ENCODE measurements around the gene ZNF317.

The ZNF317 gene

DNA sequence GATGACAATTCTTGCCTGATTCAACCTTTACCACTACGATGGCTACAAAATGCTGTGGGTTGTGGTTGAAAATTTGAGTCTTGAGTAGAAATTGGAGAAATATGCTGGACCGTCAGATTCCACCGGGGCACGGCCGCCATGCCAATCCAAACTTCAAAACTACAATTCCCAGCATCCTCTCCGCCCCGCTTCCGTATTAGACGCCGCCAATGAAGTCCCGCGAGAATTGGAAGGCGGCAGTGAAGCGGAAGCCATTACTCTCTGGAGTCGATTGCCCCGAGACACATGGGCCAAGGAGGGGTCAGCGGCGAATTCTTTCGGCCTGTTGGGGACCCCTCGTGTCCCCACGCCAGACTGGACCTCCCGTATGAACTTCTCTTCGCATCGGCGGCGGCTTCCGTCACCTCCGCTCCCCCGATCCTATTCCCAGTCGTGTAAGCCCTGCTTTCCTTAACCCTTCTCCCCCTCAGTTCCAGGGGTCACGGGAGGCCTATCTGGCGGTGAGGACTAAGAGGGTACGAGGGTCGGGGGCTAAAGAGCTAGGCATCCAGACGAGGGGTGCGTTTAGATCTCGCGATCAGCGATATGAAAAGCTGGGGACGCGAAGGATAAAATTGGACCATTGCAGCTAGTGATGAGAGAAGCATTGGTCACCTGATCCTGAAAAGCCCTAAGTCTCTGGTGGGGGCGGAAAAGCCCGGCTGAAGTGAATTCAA lies at the start of gene ZNF317:
Gene ZNF317 (plus strand): TSS at position 239 of the 716 bp plus-strand sequence. CDS start 15,620 bp downstream, outside the sequence.
- in situ Hi-C loops (cut with HindIII; ENCODE audit: low pct_ligation_motif_present, low pct_unique_long_range_greater_than_20kb, low sequenced_read_pairs), result no loop called here

DNA sequence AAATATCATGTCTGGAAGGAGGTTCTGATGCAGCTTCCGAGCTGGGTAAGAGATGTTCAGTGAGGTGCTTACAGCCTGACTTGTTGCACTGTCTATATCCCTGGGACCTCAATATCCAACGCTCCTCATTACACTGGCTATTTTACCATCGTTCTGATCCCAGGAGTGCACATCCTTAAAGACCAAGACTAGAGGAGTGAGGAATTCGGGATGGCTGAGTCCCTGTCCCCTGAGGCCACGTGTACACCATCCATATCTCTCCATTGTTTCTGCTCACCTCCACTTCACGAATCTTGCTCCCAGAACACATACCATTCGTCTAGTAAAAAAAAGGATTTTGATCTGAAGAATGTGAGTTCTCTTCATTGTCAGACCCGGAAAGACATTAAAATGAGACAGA lies 32.8 kb upstream of the ZNF317 start, which contains the start of gene OR7G2:
Gene OR7G2 (minus strand): TSS at position 101 of the 400 bp plus-strand sequence. CDS start 4,232 bp downstream, outside the sequence.
- no peak for DNase-seq
- in situ Hi-C loops (cut with HindIII; ENCODE audit: low pct_ligation_motif_present, low pct_unique_long_range_greater_than_20kb, low sequenced_read_pairs), result no loop called here

More for the DNA sequence above, at the start of gene ZNF317:
- DNase-seq, result peak; percentile 92

DNA sequence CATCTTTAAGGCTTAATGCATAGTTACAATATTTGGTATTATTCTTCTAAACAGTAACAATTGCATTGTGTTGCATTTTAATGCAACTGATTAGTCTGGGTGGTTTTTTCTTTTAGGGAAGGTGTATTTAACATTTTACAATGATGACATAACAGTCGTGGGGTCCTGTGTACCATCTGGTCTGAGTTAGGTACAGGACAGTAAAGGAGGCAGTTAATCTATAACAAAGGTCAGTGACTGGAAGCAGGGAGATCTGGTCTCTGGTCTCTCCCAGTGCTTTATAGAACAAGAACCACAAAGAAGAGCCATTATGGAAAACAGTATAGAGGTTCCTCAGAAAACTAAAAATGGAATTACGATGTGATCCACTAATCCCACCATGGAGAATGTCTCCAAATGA lies 30.2 kb upstream of the ZNF317 start:
- in situ Hi-C loops (cut with HindIII; ENCODE audit: low pct_ligation_motif_present, low pct_unique_long_range_greater_than_20kb, low sequenced_read_pairs), result no loop called here

DNA sequence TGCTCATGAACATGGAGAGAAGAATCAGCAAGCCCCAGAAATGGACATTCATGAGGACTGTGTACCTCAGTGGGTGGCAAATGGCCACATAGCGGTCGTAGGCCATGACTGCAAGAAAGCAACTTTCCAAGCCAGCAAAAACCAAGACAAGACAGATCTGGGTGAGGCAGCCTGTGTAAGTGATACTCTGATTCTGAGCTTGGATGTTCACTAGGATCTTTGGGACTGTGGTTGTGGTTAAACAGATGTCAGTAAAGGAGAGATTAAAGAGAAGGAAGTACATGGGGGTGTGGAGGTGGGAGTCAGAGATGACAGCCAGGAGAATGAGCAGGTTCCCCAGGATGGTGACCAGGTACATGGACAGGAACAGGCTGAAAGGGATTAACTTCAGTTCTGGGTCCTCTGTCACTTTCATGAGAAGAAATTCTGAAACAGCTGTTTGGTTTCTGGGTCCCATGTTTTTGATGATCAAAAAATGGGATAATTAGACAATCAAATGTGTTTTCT lies 24.8 kb upstream of the ZNF317 start, which contains the start of gene OR7G1:
Gene OR7G1 (minus strand): TSS at position 457 of the 507 bp plus-strand sequence. CDS start 0 bp downstream, at position 457.
- in situ Hi-C loops (cut with HindIII; ENCODE audit: low pct_ligation_motif_present, low pct_unique_long_range_greater_than_20kb, low sequenced_read_pairs), result no loop called here
- DNase-seq, result no peak

More for the DNA sequence above, 30.2 kb upstream of the ZNF317 start:
- no peak for DNase-seq

DNA sequence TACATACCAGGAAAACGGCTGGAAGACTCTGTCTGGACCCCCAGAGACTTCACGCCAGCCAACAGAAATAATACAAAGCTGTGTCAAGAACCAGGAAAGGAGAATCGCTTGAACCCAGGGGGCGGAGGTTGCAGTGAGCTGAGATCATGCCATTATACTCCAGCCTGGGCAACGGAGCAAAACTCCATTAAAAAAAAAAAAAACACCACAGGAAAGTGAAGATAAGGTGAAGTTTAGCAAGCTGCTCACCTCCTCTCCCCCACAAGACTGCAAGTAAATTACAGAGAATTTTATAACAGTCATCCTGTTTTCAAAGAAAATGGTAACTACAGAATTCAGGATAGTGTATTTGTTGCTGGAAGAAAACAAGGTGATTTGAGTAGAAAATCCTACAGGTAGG lies 23.6 kb upstream of the ZNF317 start:
- no peak for DNase-seq
- in situ Hi-C loops (cut with HindIII; ENCODE audit: low pct_ligation_motif_present, low pct_unique_long_range_greater_than_20kb, low sequenced_read_pairs), result no loop called here

DNA sequence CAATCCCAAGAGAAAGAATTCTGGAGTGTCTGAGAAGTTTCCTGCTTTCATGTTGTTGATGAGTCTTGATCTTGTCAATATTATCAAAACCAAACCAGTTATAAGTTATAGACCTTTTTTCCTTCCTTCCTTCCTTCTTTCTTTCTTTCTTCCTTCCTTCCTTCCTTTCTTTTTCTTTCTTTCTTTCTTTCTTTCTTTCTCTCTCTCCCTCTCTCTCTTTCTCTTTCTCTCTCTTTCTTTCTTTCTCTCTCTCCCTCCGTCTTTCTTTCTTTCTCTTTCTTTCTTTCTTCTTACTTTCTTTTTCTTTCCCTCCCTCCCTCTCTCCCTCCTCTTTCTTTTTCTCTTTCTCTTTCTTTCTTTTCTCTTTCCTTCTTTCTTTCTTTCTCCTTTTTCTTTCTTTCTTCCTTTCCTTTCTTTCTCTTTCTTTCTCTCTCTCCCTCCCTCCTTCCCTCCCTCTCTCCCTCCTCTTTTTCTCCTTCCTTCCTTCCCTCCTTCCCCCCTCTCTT lies 13.2 kb upstream of the ZNF317 start, which contains the start of gene OR7G3:
Gene OR7G3 (minus strand): TSS at position 51 of the 506 bp plus-strand sequence. CDS start 0 bp downstream, at position 51.
- in situ Hi-C loops (cut with HindIII; ENCODE audit: low pct_ligation_motif_present, low pct_unique_long_range_greater_than_20kb, low sequenced_read_pairs), result no loop called here
- DNase-seq, result no peak

DNA sequence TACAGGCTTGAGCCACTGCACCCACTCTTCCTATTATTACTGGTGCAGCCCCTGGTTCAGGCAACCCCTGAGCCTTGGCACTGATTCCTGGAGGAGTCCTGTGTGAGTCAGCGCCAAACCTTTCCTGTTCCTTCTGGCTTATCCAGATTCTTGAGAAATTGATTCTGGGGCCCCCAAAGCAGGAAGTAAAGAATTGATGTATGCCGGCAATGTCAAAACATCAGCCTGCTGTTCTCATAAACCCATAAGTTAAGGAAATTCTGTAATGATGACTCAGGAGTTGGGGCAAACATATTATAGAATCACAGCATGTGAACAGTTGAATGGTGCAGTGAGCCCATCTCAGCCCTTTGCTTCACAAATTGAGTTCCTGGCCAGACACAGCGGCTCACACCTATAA lies 12.0 kb upstream of the ZNF317 start:
- in situ Hi-C loops (cut with HindIII; ENCODE audit: low pct_ligation_motif_present, low pct_unique_long_range_greater_than_20kb, low sequenced_read_pairs), result no loop called here
- DNase-seq, result no peak

DNA sequence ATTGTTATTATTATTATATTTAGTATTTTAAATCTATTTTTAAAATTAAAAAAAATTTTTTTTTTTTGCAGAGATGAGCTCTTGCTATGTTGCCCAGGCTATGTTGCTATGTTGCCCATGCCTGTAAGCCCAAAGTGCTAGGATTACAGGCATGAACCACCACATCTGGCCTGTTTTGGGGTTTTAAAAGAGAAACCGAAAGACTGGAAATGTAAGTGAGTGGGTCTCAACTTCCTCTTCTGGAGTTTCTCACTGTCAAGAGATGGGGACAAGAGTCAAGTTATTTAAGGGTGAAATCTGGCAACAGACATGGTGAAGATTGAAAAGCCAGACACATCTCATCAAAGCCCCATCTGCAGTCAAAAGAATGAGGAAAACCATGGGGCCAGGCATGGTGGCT lies 9.2 kb upstream of the ZNF317 start:
- no peak for DNase-seq
- in situ Hi-C loops (cut with HindIII; ENCODE audit: low pct_ligation_motif_present, low pct_unique_long_range_greater_than_20kb, low sequenced_read_pairs), result no loop called here

DNA sequence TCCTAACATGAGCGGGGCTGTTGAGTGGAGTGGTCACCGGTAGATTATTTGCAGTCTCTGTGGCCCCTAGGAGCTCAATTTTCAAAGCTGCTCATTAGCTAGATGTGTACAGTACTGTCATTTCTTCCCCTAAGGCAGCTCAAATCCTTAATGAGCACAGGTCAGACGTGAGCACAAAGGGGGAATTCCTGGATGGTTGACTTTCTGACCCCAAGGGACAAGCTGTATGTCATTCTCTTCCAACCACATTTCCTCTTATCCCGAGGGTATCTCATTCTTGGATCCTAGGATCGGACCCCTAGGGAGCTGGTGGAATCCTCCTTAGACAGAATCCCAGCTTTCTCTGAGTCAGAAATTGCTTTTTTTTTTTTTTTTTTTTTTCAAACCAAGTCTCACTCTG lies 7.8 kb upstream of the ZNF317 start:
- DNase-seq, result no peak
- in situ Hi-C loops (cut with HindIII; ENCODE audit: low pct_ligation_motif_present, low pct_unique_long_range_greater_than_20kb, low sequenced_read_pairs), result no loop called here

DNA sequence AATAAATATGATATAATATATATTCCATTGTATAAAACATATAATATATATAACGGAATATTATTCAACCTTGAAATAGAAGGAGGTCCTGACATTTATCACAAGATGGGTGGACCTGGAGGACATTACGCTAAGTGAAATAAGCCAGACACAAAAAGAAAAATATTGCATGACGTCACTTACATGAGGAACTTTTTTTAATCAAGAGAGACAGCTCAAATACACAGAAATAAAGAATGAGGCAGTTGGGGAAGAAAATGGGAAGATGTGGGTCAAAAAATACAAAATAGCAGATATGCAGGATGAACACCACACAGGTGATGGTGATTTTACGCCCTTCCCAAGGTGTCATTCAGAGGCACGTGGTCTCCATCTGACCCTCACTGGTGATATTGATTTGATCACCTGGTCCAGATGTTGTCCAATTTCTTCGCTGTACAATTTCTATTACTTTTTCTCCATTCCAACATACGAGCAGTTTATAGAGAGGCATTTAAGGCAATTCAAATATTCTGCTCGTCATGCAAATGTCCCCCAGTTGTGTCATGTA lies 513 bp upstream of the ZNF317 start:
- in situ Hi-C loops (cut with HindIII; ENCODE audit: low pct_ligation_motif_present, low pct_unique_long_range_greater_than_20kb, low sequenced_read_pairs), result no loop called here
- DNase-seq, result no peak

DNA sequence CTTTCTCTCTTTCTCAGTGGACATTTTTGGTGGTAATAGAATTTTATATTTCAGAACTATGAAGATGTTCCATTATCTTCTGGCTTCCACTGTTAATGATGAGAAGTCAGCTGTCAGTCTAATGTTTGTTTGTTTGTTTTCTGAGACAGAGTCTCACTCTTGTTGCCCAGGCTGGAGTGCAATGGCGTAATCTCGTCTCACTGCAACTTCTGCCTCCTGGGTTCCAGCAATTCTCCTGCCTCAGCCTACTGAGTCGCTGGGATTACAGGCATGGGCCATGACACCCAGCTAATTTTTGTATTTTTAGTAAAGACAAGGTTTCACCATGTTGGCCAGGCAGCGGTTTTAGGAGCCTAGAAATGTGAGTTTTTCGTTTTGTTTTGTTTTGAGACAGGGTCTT lies 4.7 kb downstream of the ZNF317 start:
- in situ Hi-C loops (cut with HindIII; ENCODE audit: low pct_ligation_motif_present, low pct_unique_long_range_greater_than_20kb, low sequenced_read_pairs), result no loop called here
- no peak for DNase-seq

DNA sequence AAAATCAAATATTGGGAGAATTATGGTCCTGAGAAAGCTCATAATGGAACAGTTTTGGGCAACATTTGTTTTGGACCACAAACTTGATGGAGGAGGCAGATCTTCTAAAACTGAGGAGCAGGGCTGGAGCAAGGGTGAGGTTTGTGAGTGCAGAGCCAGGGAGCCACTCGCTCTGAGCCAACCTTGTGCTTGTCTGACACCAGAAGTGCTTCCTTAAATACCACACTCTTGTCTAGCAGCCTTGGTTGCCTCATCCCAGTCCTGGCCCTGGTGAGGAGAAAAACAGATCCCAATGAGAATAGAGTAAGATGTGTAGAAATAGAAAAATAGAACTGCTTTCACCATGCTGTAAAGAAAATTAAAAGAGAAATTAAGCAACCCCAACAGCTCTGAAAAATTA lies 6.7 kb downstream of the ZNF317 start:
- no peak for DNase-seq
- in situ Hi-C loops (cut with HindIII; ENCODE audit: low pct_ligation_motif_present, low pct_unique_long_range_greater_than_20kb, low sequenced_read_pairs), result no loop called here

DNA sequence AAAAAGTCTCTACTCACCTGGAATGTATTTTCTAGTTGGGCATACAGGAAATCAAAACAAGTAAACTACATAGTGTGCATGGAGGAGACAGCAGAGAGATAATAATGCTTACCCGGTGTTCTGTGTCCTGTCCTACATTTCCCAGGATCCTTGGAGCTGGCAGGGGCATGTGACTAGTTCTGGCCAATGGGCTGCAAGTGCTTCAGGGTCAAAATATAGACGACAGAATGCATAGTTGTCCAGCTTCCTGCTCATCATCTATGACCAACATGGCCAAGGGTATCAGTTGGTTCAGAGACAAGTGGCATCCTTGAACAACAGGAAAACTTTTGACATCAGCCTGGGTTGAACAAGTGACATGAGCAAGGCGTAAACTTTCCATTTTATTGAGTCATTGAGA lies 8.5 kb downstream of the ZNF317 start:
- DNase-seq, result no peak
- in situ Hi-C loops (cut with HindIII; ENCODE audit: low pct_ligation_motif_present, low pct_unique_long_range_greater_than_20kb, low sequenced_read_pairs), result no loop called here

DNA sequence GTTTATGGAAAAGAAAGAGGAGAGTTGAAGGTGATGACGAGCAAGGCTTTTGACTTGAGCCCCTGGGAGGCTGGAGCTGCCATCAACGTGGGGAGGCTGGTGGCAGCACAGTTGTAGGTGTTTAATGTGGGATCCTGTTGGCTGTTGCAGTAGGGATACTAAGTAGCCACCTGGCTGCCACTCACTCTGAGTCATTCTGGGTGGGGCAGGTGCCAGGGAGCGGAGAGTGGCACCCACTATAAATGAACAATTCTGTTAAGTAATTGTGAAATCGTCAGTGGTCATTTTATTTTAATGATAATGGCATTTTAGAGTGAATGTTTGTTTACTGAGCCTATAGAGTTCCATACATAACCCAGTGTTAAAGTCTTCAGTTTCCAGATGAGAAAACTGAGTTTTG lies 9.8 kb downstream of the ZNF317 start:
- in situ Hi-C loops (cut with HindIII; ENCODE audit: low pct_ligation_motif_present, low pct_unique_long_range_greater_than_20kb, low sequenced_read_pairs), result no loop called here
- DNase-seq, result no peak

DNA sequence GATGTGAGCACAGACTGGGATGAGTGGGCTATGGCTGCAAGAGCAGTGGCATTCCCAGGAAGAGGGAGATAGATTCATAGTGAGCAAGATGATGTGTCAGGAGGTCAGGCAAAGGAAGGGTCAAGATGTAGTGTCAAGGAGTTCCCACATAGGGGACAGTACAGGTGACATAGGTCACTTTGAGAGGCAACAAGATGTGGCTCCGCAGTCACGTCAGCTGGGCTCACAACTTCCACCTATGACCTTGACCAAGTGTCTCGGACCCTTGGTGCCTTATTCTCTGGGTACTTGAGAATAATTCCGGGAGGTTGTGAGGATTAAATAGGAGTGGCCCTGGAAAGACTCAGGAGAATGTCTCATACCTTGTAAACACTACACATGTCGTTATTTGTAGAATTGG lies 10.5 kb downstream of the ZNF317 start:
- no peak for DNase-seq
- in situ Hi-C loops (cut with HindIII; ENCODE audit: low pct_ligation_motif_present, low pct_unique_long_range_greater_than_20kb, low sequenced_read_pairs), result no loop called here

DNA sequence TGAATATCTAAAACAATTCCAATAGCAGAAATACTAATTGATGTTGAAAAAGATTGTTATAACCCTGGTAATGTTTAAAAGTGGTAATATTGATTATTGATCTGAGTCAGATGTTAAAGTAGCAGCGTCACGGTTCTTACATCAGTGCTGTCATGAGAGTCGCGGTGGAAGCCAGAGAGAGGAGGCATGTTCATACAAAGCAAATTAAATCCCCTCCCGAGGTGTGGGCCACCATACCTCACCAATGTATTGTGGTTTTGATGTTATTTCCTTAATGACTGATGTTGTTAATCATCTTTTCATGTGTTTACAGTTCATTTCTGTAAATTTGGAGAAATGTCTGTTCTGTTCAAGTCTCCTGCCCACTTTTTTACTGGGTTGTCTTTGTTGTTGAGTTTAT lies 11.2 kb downstream of the ZNF317 start:
- DNase-seq, result no peak
- in situ Hi-C loops (cut with HindIII; ENCODE audit: low pct_ligation_motif_present, low pct_unique_long_range_greater_than_20kb, low sequenced_read_pairs), result no loop called here

DNA sequence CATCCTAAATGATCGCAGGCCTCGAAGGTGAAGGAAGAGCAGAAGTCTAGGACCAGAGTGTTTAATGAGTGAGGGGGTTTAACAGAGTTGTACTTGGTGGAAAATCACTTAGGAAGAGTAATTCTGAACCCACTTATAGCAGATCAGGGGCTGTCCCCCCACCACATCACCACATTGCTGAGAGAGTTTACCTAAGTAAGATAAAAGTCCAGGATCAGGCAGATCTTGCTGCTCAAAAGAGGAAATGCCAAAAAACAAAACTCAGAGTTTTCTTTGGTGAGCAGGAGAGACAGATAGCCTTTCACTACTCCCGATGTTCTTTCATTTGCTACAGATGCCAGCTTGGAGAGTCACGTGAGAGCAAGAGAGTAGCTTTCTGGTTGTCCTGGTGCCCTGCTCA lies 15.4 kb downstream of the ZNF317 start:
- no peak for DNase-seq
- in situ Hi-C loops (cut with HindIII; ENCODE audit: low pct_ligation_motif_present, low pct_unique_long_range_greater_than_20kb, low sequenced_read_pairs), result no loop called here

DNA sequence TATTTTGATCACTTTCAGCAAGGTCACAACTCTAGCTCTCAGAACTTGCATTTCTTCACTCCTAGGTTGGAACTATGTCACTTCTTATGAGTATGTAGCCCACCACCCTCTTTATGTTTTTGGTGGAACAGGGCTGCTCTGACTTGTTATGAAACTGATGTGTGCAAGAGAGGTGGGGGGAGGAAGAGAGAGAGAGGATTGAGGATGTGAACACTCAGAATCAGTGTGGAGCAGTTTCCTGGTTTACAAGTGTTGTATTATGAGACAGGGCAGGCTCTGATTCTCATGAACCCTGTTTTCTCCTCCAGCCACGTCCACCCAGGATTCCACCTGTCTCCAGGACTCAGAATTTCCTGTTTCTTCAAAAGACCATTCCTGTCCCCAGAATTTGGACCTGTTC lies 16.1 kb downstream of the ZNF317 start:
- in situ Hi-C loops (cut with HindIII; ENCODE audit: low pct_ligation_motif_present, low pct_unique_long_range_greater_than_20kb, low sequenced_read_pairs), result no loop called here
- DNase-seq, result no peak

DNA sequence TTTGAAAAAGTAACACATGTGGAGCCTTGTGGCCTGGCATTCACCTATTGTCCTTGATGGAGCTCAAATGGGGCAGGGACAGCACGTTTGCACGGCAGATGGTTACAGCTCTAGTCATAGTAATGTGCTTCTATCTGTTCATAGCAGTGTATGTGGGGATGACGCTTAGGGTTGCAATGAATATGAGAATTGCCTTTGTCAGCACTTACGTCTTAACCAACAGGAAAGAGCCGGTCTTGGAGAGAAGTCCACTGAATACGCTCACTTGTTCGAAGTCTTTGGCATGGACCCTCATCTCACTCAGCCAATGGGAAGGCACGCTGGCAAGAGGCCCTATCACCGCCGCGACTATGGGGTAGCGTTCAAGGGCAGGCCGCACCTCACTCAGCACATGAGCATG lies 19.7 kb downstream of the ZNF317 start:
- no peak for DNase-seq
- in situ Hi-C loops (cut with HindIII; ENCODE audit: low pct_ligation_motif_present, low pct_unique_long_range_greater_than_20kb, low sequenced_read_pairs), result no loop called here

DNA sequence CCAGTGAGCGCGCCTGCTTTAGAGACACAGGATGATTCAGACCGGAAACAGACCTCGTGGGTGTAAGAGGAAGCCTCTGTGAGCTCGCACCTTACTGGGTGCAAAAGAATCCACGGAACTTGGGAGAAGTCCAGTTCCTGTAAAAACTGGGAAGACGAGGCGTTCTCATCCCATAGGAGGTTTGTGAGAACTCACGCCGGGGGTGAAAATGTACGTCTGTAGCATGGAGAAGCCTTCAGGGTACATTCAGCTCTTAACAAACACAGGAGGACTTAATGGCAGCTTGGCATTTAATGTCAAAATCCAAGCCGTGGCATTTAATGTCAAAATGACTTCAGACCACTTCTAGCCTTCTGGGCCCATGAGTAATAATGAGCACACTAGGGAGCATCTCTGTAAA lies 21.2 kb downstream of the ZNF317 start:
- in situ Hi-C loops (cut with HindIII; ENCODE audit: low pct_ligation_motif_present, low pct_unique_long_range_greater_than_20kb, low sequenced_read_pairs), result no loop called here
- DNase-seq, result no peak

All from ACHN (cell line).